Endometrial microvascular endothelial cells (primary cell): ENCODE results near the gene TRIM52. TPM values are rescaled to one million over a fixed set of nuclear protein-coding genes. Genes with fewer than 3 reads are reported as not detected.
"Not testable (repeated sequence)": the region's sequence is repeated elsewhere in the genome, so short reads cannot be mapped to it uniquely, and the experiment has no call there.

ENCODE experiments used
- in situ Hi-C: cut with HindIII; loops from 2 replicates; pipeline ENCODE4 v1.10.0; 2017; ENCODE audit warnings: low sequenced_read_pairs, low pct_unique_long_range_greater_than_20kb; ENCODE audit errors: inconsistent ontology term
- total RNA-seq: library from RNA; depleted of rRNA; stranded (reverse); fragments of >200 nt; gene quantifications from one replicate; pipeline ENCODE4 v1.2.3, GENCODE V29; 2015; ENCODE audit errors: inconsistent ontology term

Gene TRIM52
- total RNA-seq, 1 donor from 2014 or later = 3.9 TPM

- in situ Hi-C loops = no loop called here
Measured at GRCh38 chr5:181219262-181220177, 41.4 kb downstream of the TRIM52 start.

DNA sequence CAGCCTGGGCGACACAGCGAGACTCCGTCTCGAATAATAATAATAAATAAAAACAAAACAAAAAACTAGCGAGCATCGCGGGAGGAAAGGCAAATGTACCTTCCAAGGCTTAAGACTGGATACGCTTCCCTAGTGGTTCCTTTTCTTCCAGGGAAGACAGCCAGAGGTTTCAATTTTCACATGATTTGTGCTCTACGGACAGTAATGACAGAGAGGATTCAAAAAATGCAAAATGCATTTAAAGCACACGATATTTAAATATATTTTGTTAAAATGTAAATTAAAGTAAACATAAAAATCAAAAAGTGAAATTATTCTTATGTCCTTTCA is 42.2 kb downstream of the TRIM52 start:
- in situ Hi-C loops = no loop called here

- in situ Hi-C loops = no loop called here
Measured at GRCh38 chr5:181217803-181218062, 43.2 kb downstream of the TRIM52 start.

DNA sequence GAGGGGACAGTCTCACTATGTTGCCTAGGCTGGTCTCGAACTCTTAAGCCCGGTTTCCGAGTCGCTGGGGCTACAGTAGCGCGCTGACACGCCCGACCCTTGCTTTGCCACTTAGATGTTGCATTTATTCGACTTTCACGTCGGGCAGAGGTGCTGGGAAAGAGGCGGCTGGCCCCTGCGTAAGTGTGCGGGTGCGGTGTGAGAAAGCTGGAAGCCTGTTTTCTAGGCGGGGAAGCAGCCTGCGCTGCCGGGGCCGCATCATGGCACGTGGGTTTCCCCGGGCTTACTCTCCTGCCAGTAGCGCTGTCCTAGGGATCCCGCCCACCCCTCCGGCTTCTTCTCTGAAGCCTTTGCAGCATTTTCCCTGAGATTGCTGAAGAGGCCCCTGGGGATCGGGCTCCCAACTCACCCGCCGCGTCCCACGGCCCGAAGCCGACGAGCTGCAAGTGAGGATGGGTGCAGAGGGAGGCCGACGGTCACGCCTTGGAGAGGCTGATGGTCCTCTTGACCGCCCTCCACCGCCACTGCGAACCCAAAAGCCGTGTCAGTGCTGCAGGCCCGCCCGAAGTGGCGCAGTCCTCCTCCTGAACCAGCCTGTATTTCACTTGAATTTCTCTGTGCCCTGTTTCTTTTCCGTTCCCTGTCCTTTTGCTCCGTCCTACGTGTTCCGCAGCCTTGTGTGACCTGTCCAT is 43.7 kb downstream of the TRIM52 start:
- in situ Hi-C loops = no loop called here

- in situ Hi-C loops = no loop called here
Measured at GRCh38 chr5:181215997-181216989, 44.6 kb downstream of the TRIM52 start.

DNA sequence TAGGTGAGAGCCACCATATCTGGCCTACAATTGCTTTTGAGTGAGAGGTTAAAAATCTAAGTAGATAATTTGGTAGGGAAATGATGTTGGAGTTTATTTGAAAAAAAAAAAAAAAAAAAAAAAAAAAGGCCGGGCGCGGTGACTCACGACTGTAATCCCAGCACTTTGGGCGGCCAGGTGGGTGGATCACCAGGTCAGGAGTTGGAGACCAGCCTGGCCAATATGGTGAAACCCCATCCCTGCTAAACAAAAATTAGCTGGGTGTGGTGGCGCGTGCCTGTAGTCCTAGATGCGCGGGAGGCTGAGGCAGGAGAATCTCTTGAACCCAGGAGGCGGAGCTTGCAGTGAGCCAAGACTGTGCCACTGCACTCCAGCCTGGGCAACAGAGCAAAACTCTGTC is 46.7 kb downstream of the TRIM52 start:
- in situ Hi-C loops = not testable (repeated sequence)

GRCh38 chr5:181212934-181213333 is 48.0 kb downstream of the TRIM52 start:
- in situ Hi-C loops = no loop called here

DNA sequence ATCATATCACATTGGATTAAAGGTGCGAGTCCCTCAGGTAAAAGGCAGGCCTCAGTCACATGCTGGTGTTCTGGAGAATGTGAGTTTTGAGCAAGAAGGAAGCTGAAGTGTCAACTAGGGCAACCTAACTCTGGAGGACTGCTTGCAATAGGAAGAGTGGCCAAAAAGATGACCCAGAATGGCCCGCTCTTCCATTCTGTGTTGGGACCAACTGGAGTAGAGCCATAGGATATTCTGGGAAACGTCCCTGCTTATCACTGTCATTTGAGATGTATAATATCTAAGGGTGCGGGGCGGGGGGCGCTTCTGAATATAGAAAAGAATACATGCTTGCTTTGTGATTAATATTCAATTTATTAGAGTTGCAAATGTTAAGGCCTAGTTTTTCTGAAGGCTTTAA is 48.9 kb downstream of the TRIM52 start:
- in situ Hi-C loops = no loop called here

- in situ Hi-C loops = no loop called here
Measured at GRCh38 chr5:181211208-181211607, 49.7 kb downstream of the TRIM52 start.

GRCh38 chr5:181210698-181211097 is 50.2 kb downstream of the TRIM52 start:
- in situ Hi-C loops = not testable (repeated sequence)

DNA sequence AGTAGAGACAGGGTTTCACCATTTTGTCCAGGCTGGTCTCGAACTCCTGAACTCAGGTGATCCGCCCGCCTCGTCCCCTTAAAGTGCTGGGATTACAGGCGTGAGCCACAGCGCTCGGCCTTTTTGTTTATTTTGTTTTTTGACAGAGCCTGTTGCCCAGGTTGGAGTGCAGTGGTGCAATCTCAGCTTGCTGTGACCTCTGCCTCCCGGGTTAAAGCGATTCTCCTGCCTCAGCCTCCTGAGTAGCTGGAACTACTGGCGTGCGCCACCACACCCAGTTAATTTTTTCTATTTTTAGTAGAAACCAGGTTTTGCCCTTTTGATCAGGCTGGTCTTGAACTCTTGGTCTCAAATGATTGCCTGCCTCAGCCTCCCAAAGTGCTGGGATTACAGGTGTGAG is 50.8 kb downstream of the TRIM52 start:
- in situ Hi-C loops = not testable (repeated sequence)

DNA sequence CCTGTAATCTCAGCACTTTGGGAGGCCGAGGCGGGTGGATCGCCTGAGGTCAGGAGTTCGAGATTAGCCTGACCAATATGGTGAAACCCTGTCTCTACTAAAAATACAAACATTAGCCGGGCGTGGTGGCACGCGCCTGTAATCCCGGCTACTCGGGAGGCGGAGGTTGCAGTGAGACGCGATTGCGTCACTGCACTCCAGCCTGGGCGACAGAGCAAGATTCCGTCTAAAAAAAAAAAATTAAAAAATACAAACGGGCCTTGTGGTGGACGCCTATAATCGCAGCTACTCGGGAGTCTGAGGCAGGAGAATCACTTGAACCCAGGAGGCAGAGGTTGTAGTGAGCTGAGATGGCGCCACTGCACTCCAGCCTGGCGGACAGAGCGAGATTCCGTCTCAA is 51.9 kb downstream of the TRIM52 start:
- in situ Hi-C loops = not testable (repeated sequence)

DNA sequence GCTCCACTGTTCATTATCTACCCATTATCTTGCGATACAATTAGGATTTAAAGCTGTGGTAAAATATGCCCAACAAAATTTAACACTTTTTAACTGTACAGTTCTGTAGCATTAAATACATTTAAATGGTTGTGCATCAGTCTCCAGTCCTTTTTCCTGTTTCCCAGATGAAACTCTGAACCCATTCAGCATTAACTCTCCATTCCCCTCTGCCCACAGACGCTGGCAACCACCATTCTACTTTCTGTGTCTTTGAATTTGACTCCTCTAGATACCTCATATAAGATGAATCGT is 53.0 kb downstream of the TRIM52 start:
- in situ Hi-C loops = no loop called here

GRCh38 chr5:181207214-181207959 is 53.6 kb downstream of the TRIM52 start:
- in situ Hi-C loops = no loop called here

GRCh38 chr5:181205761-181206649 is 54.9 kb downstream of the TRIM52 start:
- in situ Hi-C loops = no loop called here
